GM21825 (cell line): ENCODE data around the gene MAP2K2.

Experiments used
- ATAC-seq: cut with Tn5 transposase; IDR thresholded peaks from one replicate; pipeline ENCODE4 v1.9.1; 2021; ENCODE audit warnings: mild to moderate bottlenecking, moderate library complexity; ENCODE audit not compliant: unreplicated experiment

Gene MAP2K2

DNA sequence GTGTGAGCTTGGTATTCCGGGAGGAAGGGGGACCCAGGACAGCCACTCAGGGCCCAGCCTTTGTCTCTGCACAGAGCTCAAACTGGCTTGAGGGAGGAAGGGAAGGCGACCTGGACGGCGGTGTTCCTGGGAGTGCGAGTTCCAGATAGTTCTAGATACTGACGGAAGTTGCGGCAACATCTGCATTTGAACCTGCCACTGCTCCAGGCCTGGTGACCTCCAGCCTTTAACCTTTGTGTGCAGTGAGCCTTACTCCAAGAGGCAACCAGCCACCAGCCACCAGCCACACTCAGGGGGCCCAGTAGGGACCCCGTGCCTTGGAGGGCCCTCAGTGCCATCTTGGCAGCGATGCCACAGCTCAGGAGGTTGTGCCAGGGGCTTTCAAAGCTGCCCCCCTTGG is 41.8 kb downstream of the MAP2K2 start:
- ATAC-seq, result no peak

DNA sequence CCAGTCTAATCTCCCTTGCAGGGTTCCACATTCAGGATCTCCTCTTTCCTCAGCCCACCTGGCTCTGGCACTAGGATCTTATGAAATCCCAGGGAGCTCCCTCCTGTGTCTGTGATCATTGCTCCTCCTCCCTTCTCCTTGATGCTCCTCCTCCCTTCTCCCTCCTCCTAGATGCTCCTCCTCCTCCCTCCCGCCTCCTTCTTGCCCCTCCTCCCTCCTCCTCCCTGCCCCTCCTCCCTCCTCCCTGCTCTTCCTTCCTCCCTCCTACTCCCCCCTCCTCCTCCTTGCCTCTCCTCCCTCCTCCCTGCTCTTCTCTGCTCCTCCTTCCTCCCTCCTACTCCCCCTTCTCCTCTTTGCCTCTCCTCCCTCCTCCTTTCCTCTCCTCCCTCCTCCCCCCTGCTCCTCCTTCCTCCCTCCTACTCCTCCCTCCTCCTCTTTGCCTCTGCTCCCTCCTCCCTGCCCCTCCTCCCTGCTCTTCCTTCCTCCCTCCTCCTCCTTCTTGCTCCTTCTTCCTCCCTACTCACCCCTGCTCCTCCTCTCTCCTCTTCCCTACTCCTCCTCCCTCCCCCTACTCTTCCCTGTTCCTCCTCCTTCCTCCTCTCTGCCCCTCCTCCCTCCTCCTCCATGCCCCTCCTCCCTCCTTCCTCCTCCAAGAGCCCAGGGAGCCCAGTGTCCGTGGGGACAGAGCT is 42.3 kb downstream of the MAP2K2 start:
- ATAC-seq, result no peak

DNA sequence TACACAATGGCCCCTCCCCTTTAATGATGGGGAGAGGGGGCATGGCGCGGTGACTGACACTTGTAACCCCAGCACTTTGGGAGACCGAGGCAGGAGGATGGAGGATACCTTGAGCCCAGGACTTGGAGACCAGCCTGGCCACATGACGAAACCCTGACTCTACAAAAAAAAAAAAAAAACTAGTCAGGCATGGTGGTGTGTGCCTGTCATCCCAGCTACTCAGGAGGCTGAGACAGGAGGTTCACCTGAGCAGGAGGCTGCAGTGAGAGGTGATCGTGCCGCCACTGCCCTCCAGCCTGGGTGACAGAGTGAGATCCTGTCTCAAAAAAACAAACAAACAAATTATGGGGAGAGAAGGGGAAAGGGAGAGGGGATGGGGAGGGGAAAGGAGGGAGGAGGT is 43.4 kb downstream of the MAP2K2 start:
- ATAC-seq, result no peak

DNA sequence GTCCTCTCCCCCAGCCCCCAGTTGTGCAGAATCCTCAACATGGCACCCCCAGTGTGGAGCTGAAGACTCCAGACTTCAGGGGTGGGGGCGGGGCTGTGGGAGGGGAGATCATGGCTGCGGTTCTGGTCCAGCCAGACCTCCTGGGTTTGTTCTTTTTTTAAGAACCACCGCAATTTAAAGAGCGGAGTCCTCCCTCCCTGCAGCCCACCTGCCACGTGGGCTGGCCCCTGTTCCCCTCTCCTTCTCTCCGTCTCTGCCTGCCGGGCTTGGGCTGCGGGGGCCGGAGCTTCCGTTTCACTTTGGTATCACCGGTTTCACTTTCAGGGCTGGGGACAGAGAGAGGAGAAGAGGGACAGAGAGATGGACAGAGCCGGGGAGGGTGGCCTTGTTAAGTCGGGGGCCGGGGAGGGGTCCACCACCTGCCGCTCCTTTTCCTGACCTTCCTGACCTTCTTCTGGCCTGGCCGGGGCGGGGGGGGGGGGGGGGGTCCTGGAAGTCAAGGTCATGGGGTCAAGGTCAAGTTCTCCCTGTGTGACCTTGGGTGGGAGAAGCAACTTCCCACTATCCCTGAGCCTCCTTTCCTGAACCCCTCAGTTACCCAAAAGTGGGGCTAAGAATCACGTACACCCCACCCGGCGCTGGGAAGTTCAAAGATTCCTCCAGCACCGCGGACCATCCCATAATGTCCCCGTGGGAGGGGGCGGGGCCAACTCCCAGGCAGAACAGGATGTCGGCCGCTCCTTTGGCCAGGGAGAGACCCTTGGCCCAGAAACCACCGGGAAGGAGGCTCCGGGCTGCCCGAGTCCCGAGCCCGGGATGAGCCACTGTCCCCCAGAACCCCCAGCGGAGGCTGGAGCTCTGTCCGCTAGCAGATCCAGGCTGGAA is 45.9 kb downstream of the MAP2K2 start:
- ATAC-seq, result peak; percentile 55

DNA sequence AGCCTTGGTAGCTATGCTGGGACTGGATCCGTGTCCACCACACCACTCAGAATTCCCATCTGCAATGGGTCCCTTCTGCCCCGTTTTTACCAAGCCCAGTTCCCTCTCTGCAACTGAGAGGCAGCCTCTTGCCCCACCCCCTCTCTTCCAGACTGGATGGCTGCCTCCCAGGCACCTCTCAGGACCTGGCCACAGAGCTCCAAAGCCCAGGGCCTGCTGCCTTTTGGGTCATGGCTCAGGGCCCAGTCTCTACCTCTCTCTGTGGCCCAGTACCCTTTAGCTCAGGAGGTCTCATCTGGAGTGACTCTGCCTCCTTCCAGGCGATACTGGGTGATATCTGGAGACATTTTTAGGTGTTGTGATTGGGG is 46.9 kb downstream of the MAP2K2 start:
- ATAC-seq, result no peak

DNA sequence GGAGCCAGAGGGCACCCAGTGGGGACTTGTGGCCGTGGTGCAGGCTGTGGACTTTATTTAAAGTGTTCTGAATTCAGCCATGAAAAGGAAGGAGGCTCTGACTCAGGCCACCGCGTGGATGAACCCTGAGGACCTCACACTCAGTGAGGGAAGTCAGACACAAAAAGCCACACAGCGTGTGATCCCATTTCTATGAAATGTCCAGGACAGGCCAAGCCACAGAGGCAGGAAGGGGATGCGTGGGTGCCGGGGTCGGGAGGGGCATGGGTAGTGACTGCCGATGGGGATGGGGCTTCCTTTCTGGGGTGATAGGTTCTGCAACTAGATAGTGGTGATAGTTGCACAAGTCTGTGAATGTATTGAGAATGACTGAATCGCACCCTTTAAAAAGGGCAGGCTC is 48.5 kb downstream of the MAP2K2 start:
- ATAC-seq, result no peak

DNA sequence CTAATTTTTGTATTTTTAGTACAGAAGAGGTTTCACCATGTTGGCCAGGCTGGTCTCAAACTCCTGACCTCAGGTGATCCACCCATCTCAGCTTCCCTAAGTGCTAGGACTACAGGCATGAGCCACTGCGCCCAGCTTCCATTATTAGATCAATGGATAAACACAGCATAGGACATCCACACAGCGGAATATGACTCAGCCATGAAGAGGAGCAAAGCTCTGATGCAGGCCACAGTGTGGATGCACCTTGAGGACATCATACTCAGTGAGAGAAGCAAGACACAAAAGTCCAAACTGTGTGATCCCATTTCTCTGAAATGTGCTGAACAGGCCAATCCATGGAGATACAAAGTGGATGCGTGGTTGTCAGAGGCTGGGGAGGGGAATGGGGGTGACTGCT is 52.3 kb downstream of the MAP2K2 start:
- ATAC-seq, result no peak

DNA sequence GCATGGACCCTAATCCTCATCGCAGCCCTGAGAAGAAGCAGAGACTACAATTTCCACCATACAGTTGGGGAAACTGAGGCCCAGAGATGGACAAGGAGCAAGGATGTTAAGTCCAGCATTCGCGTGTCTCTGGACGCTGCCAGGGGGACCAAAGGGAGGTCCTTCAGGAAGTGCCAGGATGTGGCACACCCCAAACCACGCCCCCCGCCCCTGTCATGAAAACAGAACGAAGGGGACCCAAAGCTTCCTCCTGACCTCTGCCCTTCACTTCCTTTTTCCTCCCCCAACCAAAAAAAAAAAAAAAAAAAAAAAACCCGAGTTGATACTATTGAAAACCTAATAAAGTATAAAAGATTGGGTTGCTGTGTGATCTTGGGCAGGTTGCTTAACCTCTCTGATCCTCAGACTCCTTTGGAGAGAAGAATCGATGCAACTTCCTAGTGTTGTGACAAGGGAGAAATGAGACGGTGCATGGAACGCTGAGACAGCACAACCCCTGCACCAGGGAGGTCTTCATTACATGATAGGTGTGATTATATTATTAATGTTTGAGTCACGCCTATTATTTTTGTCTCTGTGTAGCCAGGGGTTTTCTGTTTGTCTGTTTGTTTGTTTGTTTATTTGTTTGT is 54.5 kb downstream of the MAP2K2 start:
- ATAC-seq, result no peak

DNA sequence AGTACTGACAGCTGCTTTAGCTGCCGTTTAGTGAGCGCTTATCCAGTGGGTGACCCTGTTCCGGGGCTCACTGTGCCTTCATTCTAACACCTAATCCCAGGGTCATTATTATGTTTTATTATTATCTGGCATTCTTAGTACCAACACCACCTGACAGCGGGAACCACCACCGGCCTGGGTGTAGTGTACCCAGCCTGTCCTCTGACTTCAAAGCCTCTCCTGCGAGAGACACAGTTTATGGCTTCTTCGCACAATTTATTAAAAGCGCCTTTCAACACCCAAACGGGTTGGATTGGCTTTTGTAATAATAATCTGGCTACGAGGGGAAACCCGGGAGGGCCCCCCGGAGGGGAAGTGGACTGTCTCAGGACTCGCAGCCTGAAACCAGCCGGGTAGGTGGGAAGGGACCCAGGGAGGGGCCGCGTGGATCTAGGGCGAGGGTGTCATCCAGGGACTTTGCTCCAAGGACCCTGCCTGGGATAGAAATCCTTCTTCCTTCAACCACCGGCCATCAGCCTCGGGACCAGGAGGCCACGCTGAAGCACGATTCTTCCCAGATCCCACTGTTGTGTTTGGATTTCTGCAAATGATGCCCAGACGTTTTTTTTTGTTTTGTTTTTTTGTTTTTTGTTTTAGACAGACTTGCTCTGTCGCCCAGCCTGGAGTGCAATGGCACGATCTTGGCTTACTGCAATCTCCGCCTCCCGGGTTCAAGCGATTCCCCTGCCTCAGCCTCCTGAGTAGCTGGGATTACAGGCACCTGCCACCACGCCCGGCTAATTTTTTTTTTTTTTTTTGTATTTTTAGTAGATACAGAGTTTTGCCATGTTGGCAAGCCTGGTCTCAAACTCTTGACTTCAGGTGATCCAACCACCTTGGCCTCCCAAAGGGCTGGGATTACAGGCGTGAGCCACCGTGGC is 55.6 kb downstream of the MAP2K2 start:
- ATAC-seq, result no peak

DNA sequence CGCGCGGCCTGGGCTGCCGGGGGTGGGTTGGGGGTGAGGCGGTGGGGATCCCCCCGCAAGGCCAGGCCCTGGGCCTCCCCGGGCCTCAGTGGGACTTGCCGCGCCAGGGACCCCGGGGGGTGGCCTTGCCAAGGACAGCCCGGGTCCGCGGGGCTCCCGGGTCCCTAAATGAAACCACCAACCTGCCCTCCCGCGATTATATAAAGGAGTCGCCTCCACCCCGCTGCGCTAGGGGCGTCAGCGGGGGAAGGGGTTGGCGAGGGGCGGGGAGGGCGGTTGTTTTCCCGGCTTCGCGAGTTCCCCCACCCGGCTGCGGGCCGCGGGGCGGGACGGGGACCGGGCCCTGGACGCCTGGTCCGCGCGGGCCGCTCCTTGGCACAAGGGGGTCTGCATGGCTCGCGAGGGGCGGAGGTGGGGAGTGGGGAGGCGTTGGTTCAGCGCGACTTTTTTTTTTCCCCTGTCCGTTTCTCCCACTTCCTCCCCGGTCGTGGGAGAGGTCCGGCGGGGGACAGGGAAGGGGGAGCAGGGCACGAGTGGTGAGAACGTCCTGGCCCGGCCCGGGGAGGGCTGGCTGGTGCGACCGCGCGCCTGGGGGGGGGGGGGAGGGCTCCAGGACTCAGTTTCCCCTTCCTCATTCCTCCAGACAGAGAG is 56.4 kb downstream of the MAP2K2 start:
- ATAC-seq, result no peak

DNA sequence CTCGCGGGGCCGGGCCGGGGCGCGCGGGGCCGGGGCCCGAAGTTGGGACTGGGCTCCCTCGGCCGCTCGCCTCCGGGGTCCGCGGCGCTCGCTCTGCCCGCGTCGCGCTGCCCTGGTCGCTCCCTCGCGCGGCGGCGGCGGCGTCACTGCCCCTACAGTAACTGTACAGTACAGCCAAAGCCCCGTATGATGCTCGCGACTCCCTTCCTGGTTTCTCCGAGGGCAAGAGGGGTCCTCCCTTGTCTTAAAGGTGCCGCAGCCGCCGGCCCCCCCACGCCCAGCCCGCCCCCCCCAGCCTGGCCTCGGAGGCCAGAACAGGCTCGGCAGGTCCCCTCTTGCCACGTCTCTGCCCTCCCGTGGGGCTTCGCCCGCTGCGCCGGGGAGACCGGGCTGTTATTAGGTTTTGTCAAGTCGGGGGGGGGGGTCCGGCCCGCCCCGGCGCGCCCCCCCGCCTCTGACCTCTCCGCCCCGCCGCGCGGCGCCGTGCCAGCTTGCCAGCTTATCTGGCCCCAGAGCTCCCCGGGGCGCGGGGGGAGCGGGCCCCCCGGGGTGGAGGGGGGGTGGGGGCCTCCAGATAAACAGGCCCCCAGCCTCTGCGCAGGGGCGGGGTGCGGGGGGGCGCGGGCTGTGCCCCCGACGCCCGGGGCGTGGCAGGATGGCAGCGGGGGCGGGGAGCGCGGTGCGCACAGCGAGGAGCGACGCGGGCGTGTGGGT is 57.1 kb downstream of the MAP2K2 start, which contains the start of gene ZBTB7A:
Gene ZBTB7A, minus strand, starts transcription at position 218 of the 714 bp plus-strand sequence. CDS start 11,667 bp downstream, outside the sequence.
- ATAC-seq, result no peak

DNA sequence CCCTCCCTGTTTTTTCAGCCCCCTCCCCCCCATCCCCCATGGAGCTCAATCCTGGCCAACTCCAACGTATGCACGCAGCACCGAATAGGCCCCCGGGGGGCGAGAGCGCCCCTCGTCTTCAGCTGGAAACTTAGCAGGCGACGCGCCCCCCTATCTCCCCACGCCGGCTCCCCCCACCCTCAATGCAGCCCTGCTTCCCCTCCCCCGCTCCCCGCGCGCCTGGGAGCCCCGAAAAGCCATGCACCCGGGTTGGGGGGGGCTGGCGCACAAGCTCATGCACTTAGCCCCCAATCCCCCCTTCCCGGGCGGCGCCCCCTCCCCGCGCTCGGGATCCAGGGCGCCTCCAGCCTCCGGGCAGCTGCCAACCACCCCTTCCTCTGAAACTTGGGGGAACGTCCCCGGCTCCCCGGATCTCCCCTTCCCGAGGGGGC is 57.7 kb downstream of the MAP2K2 start:
- no peak for ATAC-seq

DNA sequence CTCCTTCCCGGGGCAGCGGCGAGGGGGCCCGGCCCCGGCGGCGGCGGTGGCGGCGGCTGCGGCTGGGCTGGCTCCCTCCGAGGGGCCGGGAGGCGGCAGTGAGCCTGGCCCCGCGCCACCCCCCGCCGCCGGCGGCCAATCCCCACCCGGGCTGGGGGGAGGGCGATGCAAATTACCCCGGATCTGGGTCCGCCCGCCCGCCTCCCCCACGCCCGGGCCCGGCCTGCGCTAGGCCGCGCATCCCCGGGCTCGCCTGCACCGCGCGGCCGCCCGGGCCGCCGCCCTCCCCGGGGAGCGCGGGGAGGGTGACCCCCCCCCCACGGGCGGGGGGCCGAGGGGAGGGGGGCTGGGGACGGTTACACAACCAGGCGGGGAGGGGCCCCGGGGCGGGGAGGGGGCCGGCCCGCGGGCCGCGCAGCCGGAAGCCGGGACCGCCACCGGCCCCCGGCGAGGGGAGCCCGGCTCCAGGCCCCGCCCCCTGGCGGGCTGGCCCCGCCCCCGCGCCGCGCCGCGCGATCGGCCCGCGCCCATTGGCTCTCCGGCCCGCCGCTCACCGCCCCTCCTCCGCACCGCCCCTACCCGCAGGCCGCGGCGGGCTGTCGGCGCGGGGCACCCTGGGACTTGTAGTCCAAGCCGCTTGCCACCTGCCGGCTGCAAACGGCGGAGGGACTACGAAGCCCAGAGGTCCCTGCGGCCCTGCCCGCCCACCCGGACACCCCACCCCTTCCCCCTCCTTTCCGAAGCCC is 58.3 kb downstream of the MAP2K2 start:
- ATAC-seq, result peak; percentile 70

DNA sequence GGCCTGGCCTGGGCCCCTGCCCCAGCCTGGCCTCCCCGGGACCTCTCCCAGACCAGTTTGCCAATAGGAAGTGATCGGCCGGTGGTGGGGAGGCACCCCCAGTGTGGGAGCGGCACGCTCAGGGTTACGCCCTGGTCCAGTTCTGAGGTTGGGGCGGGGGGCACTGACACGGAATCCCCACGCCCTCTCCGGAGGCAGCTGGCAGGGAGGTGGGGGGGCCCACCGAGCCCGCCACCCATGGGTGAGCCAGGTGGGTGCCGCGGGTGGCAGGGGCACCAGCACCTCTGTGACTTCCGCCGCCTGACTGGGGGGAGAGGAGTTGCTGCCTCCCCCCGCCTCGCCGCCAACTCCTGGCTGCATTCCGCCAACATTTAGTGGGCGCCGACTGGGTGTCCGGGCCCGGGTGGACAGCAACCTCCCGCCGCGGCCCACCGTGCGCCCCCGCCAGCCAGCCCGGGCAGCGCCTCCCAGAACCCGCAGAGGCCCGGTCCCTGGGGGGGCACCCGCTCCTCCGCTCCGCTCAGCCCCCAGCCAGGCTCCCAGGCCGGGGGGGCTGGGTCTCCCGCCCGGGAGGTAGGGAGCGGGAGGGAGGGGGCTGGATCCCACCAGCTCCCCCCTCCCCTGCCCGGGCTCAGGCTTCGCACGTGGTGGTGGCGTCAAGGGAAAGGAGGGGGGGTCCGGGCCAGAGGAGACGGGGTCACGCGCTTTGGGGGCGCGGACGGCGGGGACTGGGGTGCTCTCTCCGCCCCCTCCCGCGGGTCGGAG is 59.2 kb downstream of the MAP2K2 start:
- peak; percentile 1 for ATAC-seq

DNA sequence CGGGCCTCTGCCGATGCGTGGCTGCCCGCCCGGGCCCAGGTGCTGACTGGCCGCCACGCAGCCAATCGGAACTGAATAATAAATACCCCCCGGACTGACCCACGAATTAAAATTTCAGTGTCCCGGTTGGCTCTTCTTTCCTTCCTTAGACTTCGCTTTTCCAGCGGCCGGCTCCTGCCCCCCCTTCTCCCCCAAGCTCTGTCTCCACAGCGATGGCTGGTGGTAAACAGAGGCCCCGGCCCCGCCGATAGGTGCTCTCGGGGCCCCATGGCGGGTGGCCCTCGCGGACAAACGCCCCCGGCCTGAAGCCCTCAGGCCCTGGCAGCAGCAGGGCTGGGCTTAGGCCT is 59.8 kb downstream of the MAP2K2 start:
- ATAC-seq, result no peak

DNA sequence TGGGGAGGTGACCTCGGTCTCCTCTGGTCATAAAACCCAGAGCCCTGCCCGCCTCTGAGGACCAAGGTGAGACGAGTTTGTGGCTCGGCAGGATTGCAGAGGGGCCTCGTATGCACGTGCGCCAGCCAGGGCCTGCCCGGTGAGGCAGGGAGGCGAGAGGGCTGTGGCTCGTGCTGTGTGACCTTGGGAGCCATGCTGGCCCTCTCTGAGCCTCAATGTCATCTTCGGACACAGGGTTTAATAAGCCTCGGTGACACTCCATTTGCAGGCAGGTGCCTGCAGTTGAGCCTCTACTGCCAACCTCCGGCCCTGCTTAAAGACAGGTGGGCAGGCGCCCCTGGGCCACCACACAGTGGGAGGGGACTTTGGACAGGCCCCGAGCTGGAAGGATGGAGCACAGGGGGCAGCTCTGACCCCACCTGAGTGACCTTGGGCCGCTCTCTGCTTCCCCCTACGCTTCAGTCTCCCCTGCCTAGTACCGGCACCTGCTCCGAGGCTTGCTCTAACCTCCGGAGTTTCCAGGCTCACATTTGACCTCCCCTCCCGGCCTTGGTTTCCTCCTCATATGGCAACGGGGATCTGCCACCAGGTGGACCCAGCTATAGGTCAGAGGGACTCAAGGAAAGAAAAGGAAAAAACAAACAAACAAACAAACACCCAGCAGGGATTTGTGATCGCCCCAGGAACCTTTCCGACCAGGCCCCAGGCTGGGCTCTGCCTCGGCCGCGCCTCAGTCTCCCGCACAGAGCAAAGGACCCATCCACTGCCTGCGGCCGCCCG is 60.4 kb downstream of the MAP2K2 start:
- ATAC-seq, result no peak
